ENCODE measurements around the gene TBX18. TPM values are rescaled to one million over a fixed set of nuclear protein-coding genes. Genes with fewer than 3 reads are reported as not detected.

The TBX18 gene
- total RNA-seq, 1 donor from 2014 or later = 9.1 TPM

DNA sequence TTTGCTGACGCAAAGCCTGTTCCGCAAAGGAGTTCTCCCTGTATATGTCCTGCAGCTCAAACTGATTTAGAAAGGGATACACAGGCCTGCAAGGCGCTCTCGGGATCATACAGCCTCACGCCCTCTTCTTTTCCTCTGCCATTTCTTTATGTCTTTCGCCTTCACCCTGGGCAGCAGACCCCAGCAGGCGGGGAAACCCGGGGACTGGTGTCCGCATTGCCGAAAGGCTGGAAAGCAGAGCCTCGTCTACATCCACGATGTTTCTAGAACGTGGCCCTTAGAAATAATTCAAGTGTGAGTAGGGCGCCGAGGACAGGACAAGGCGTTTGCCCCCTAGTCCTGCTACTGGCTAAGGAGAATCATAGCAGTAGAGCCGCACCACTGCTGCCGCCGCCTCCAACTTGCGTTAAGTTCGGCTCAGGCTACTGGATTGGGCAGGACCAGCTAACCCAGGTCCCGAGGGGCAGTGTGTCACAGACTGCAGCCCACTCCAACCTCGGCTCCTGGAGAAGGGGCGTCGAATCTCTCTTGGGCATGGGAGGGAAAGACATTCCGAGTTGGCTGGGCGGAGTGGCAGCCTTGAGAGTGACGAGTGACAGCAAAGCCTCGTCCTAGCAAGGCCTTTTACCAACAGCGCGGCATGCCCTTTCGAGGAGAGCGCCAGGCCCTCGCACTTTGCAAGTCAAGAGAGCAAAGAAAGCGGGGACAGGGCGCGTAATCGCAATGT is 2.6 kb upstream of the TBX18 start:
- H3K4me1 Mint-ChIP-seq (ENCODE audit: low read depth) = peaks cover 20% of the 10 kb centered on the region
- TF ChIP-seq, protein P1, sequence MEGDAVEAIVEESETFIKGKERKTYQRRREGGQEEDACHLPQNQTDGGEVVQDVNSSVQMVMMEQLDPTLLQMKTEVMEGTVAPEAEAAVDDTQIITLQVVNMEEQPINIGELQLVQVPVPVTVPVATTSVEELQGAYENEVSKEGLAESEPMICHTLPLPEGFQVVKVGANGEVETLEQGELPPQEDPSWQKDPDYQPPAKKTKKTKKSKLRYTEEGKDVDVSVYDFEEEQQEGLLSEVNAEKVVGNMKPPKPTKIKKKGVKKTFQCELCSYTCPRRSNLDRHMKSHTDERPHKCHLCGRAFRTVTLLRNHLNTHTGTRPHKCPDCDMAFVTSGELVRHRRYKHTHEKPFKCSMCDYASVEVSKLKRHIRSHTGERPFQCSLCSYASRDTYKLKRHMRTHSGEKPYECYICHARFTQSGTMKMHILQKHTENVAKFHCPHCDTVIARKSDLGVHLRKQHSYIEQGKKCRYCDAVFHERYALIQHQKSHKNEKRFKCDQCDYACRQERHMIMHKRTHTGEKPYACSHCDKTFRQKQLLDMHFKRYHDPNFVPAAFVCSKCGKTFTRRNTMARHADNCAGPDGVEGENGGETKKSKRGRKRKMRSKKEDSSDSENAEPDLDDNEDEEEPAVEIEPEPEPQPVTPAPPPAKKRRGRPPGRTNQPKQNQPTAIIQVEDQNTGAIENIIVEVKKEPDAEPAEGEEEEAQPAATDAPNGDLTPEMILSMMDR (IDR thresholded peaks at IDR 0.05) = no peak
- H3K9me3 Mint-ChIP-seq (ENCODE audit: low read depth) = peaks cover 2% of the 10 kb centered on the region
- peaks cover 56% of the 10 kb centered on the region for H3K27me3 Mint-ChIP-seq (ENCODE audit: low read depth)
- no peak overlapping the region for H3K4me3 Mint-ChIP-seq (ENCODE audit: unreplicated experiment)
- H3K36me3 Mint-ChIP-seq (ENCODE audit: low read depth) = peaks cover 3% of the 10 kb centered on the region
- DNase-seq (ENCODE audit: low spot score) = peak; percentile 72
- H3K27ac Mint-ChIP-seq (ENCODE audit: unreplicated experiment) = no peak overlapping the region

DNA sequence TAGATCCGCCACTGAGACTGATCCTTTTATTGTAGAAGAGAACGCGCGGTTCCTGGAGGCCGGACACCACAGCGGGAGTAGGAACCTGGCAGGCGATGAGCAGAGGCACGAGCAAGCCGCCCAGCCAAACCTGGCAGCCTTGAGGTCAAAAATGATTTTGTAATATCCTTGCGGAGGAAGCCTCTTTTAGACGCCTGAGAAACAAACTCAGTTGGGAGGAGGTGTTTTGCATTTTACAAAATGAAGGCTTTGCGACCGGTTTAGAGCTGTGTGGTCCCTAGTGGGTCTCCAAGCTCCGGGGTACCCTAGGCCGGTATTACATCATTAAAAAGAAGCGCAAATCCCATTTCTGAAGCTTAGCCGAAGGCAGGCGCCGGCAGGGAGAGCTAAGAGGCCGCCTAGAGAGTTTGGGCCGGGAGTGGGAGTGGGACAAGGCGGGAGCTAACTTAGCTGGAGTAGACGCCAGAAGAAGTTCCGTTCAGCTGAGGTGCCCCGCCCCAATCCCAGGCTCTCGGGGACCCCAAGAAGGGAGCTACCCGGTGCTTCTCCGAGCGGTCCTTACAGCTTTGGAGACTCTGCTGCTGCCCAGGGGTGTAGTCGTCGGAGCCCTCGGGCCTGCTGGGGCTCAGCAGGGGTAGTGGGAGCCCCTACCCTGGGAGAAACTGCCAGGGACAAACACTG is 1.9 kb upstream of the TBX18 start:
- Mint-ChIP-seq H3K4me1 (ENCODE audit: low read depth) (peaks cover 23% of the 10 kb centered on the region), H3K27ac (ENCODE audit: unreplicated experiment) (no peak overlapping the region), H3K4me3 (ENCODE audit: unreplicated experiment) (no peak overlapping the region), H3K36me3 (ENCODE audit: low read depth) (peaks cover 2% of the 10 kb centered on the region), H3K9me3 (ENCODE audit: low read depth) (peaks cover 2% of the 10 kb centered on the region), H3K27me3 (ENCODE audit: low read depth) (peaks cover 49% of the 10 kb centered on the region)
- DNase-seq (ENCODE audit: low spot score) = no peak
- TF ChIP-seq, protein P1 (IDR thresholded peaks at IDR 0.05) = no peak

DNA sequence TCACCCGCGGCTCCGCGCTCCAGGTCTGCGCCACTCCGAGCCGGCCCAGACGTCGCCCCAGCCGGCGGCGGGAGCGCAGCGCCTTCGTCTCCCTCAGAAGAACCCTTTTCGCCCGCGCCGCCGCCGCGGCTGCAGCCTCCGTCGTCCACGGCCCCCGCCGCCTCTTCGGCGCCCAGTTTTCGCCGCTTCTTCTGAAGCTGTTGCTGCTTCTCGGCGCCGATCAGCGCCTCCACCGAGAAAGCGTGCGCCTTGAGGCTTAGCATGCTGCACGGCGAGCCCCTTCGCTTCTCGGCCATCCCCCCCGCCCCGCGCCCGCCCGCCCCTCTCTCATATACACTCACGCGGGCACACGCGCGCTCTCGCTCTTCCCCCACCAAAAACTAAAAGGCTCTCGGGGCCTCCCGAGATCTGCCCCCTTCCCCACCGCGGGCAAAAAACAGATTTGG is 489 bp downstream of the TBX18 start:
- no peak for DNase-seq (ENCODE audit: low spot score)

DNA sequence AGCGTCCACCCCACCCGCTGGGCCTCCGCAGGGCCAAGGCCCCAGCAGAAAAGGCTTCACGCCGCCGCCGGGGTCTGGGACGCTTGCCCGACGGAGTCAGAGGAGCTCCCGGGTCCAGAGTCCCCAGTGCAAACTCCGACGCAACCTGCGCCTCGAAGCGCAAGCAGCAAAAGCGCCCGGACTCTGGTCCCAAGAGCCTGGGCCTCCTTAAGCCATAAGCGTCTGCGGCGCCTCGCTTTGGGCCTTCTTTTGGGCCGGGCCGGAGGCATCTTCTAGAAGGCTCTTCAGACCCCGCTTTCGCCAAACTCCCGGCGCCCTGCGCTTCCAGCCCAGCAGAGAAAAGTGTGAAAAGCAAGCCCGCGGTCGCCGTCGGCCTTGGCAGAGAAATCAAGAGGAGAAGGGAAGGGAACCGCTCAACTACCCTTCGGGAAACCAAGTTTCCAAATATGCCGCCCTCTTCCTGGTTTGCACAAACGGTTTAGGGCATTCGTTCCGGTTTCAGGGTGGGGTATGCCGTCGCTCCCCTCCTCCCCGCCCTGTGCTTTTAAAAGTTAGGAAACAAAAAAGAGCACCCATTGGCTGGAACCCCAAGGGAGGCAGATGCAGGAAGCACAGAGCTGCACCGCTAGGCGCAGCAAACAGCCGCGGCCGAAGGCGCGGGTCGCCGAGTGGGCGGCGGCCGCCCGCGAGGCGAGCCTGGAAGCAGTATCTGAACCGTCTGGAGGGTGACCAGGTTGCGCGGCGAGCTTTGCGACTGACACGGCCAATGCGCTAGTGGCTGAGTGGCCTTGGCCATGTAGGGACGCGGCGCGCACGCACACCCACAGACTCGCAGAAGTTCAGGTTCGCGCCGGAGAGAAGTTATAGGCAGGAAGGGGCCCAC is 1.2 kb downstream of the TBX18 start:
- H3K9me3 Mint-ChIP-seq (ENCODE audit: low read depth) = peaks cover 2% of the 10 kb centered on the region
- TF ChIP-seq, protein P1 (IDR thresholded peaks at IDR 0.05) = peak; percentile 43
- DNase-seq (ENCODE audit: low spot score) = no peak
- H3K27me3 Mint-ChIP-seq (ENCODE audit: low read depth) = peaks cover 37% of the 10 kb centered on the region
- H3K4me3 Mint-ChIP-seq (ENCODE audit: unreplicated experiment) = peak overlapping the region; percentile 99
- peaks cover 6% of the 10 kb centered on the region for H3K36me3 Mint-ChIP-seq (ENCODE audit: low read depth)
- H3K4me1 Mint-ChIP-seq (ENCODE audit: low read depth) = peaks cover 26% of the 10 kb centered on the region
- peak overlapping the region; percentile 99 for H3K27ac Mint-ChIP-seq (ENCODE audit: unreplicated experiment)

More for the DNA sequence above, 489 bp downstream of the TBX18 start:
- peak overlapping the region; percentile 99 for H3K4me3 Mint-ChIP-seq (ENCODE audit: unreplicated experiment)
- peak overlapping the region; percentile 99 for H3K27ac Mint-ChIP-seq (ENCODE audit: unreplicated experiment)
- H3K9me3 Mint-ChIP-seq (ENCODE audit: low read depth) = peaks cover 2% of the 10 kb centered on the region
- H3K36me3 Mint-ChIP-seq (ENCODE audit: low read depth) = peaks cover 6% of the 10 kb centered on the region
- TF ChIP-seq, protein P1 (IDR thresholded peaks at IDR 0.05) = no peak
- peaks cover 44% of the 10 kb centered on the region for H3K27me3 Mint-ChIP-seq (ENCODE audit: low read depth)
- H3K4me1 Mint-ChIP-seq (ENCODE audit: low read depth) = peaks cover 30% of the 10 kb centered on the region

All from chondrocyte (in vitro differentiated cells).